Spleen (tissue), 7 donors: ENCODE measurements around the gene SLC15A5.

Experiments
- POLR2A ChIP-seq, 3 donors: fragments of 450-650 bp; IDR thresholded peaks; one replicate each; pipeline ENCODE4 v1.5.1; 2017; ENCODE audit warnings: antibody characterized with exemption in 3 of 3, mild to moderate bottlenecking in 1 of 3
- TF ChIP-seq, protein P1 (sequence below), 11 experiments: fragments of 200-600 bp in 7 of 11; fragments of 450-650 bp in 4 of 11; sonication (generic) in 4 of 11; IDR thresholded peaks in 8 of 11; conservative IDR thresholded peaks in 3 of 11; 1 replicate in 7 of 11; 2 replicates in 4 of 11; pipeline versions ENCODE4 v1.4.0 to v1.8.0; 2016 to 2021; ENCODE audit warnings: antibody characterized with exemption in 11 of 11, inconsistent platforms in 4 of 11, mild to moderate bottlenecking in 1 of 11
- donor health status: DM: no; HTN: no; CAD: no; lungs with moderate emphysema.
- donor health status: DM: no; HTN: no; CAD: no.
- donor health status: DM: no; HTN: no; CAD: no.

- no peak for TF ChIP-seq POLR2A (IDR thresholded peaks at IDR 0.05)
- TF ChIP-seq, protein P1, sequence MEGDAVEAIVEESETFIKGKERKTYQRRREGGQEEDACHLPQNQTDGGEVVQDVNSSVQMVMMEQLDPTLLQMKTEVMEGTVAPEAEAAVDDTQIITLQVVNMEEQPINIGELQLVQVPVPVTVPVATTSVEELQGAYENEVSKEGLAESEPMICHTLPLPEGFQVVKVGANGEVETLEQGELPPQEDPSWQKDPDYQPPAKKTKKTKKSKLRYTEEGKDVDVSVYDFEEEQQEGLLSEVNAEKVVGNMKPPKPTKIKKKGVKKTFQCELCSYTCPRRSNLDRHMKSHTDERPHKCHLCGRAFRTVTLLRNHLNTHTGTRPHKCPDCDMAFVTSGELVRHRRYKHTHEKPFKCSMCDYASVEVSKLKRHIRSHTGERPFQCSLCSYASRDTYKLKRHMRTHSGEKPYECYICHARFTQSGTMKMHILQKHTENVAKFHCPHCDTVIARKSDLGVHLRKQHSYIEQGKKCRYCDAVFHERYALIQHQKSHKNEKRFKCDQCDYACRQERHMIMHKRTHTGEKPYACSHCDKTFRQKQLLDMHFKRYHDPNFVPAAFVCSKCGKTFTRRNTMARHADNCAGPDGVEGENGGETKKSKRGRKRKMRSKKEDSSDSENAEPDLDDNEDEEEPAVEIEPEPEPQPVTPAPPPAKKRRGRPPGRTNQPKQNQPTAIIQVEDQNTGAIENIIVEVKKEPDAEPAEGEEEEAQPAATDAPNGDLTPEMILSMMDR (IDR thresholded peaks at IDR 0.05 in 8 of 11, conservative IDR thresholded peaks at IDR 0.05 in 3 of 11) = no peak
Observed at GRCh38 chr12:16163146-16163545, 114.3 kb downstream of the SLC15A5 start.
